NK-92 (cell line): ENCODE measurements around the gene BLOC1S4.

Experiments
- DNase-seq: peaks from one replicate; lab custom pipeline; 2025; ENCODE audit not compliant: unreplicated experiment; lab: John Stamatoyannopoulos, UW

BLOC1S4 gene

GRCh38 chr4:6761649-6762615 is 46.0 kb downstream of the BLOC1S4 start:
- DNase-seq = no peak

- no peak for DNase-seq
Measured at GRCh38 chr4:6763330-6763851, 47.4 kb downstream of the BLOC1S4 start.

- no peak for DNase-seq
Measured at GRCh38 chr4:6764976-6765620, 49.1 kb downstream of the BLOC1S4 start.

- DNase-seq = no peak
Measured at GRCh38 chr4:6765703-6766102, 49.7 kb downstream of the BLOC1S4 start.
